Thoracic aorta (tissue), 2 donors: ENCODE data around the gene WDR48. TPM values are rescaled to one million over a fixed set of nuclear protein-coding genes. Genes with fewer than 3 reads are reported as not detected.
"Not testable (repeated sequence)": the region's sequence is repeated elsewhere in the genome, so short reads cannot be mapped to it uniquely, and the experiment has no call there.

Experiments
- ATAC-seq: fragments of 150-250 bp; one replicate; pipeline ENCODE4 v1.8.0; 2017; ENCODE audit warnings: low read depth; ENCODE audit not compliant: insufficient number of reproducible peaks, low FRiP score
- DNase-seq: peaks from one replicate; pipeline ENCODE4 v3.0.0-alpha.2; 2020; ENCODE audit warnings: low spot score
- H3K27ac ChIP-seq, 2 donors: fragments of 200-600 bp; sonication (generic); 1 replicate in 1 of 2; 2 replicates in 1 of 2; pipeline ENCODE4 v1.5.1; 2016; ENCODE audit warnings: mild to moderate bottlenecking in 2 of 2, moderate library complexity in 2 of 2
- H3K27me3 ChIP-seq: fragments of 200-600 bp; sonication (generic); replicated peaks from 2 replicates; pipeline ENCODE4 v1.6.0; 2016; ENCODE audit warnings: mild to moderate bottlenecking; ENCODE audit not compliant: insufficient read depth
- H3K36me3 ChIP-seq: fragments of 200-600 bp; sonication (generic); one replicate; pipeline ENCODE4 v1.5.1; 2016
- H3K4me1 ChIP-seq, 2 donors: fragments of 200-600 bp; sonication (generic); 1 replicate in 1 of 2; 2 replicates in 1 of 2; pipeline versions ENCODE4 v1.5.1 to v1.6.0; 2016; ENCODE audit warnings: low read depth in 2 of 2, mild to moderate bottlenecking in 1 of 2; ENCODE audit not compliant: control insufficient read depth in 1 of 2
- H3K4me3 ChIP-seq: fragments of 200-600 bp; sonication (generic); 2 replicates; pipeline ENCODE4 v1.5.1; 2016; ENCODE audit warnings: mild to moderate bottlenecking
- H3K9me3 ChIP-seq: fragments of 200-600 bp; sonication (generic); 2 replicates; pipeline ENCODE4 v1.5.1; 2016
- CTCF ChIP-seq: fragments of 200-600 bp; sonication (generic); IDR thresholded peaks from one replicate; pipeline ENCODE4 v1.5.1; 2019; ENCODE audit warnings: antibody characterized with exemption
- total RNA-seq, 2 donors: library from RNA; depleted of rRNA; stranded (reverse); fragments of >200 nt; gene quantifications; one replicate each; pipeline versions ENCODE4 v1.1.0 to v1.2.3, GENCODE V29; 2016

The WDR48 gene
- total RNA-seq, 2 donors from 2014 or later = 17.7 to 29.9 TPM

GRCh38 chr3:39038165-39038564, 13.7 kb upstream of the WDR48 start:
- DNase-seq = no peak
- Histone ChIP-seq H3K4me3 (no peak overlapping the region), H3K27me3 (no peaks in the 10 kb centered on the region), H3K36me3 (no peaks in the 10 kb centered on the region), H3K4me1 (no peaks in the 10 kb centered on the region), H3K27ac (no peak overlapping the region), H3K9me3 (no peaks in the 10 kb centered on the region)
- no peak for ATAC-seq
- TF ChIP-seq CTCF = no peak

GRCh38 chr3:39050029-39050428, 1.8 kb upstream of the WDR48 start:
- Histone ChIP-seq H3K4me3 (no peak overlapping the region), H3K27me3 (no peaks in the 10 kb centered on the region), H3K9me3 (no peaks in the 10 kb centered on the region), H3K27ac (no peak overlapping the region), H3K4me1 (peaks cover 8 to 26% of the 10 kb centered on the region in 2 donors), H3K36me3 (no peaks in the 10 kb centered on the region)
- no peak for TF ChIP-seq CTCF
- DNase-seq (no peak), ATAC-seq (no peak)

- no peaks in the 10 kb centered on the region for H3K9me3 ChIP-seq
- peaks cover 8 to 26% of the 10 kb centered on the region in 2 donors for H3K4me1 ChIP-seq
- no peaks in the 10 kb centered on the region for H3K27me3 ChIP-seq
- TF ChIP-seq CTCF = no peak
- no peak for ATAC-seq
- H3K27ac ChIP-seq = peak overlapping the region; percentile 78 to 85
- H3K4me3 ChIP-seq = peak overlapping the region; percentile 99
- H3K36me3 ChIP-seq = no peaks in the 10 kb centered on the region
- no peak for DNase-seq
These were observed 767 bp downstream of the WDR48 start for GRCh38 chr3:39052583-39052982.

- ATAC-seq = no peak
- H3K36me3 ChIP-seq = no peaks in the 10 kb centered on the region
- H3K9me3 ChIP-seq = no peaks in the 10 kb centered on the region
- peaks cover 8 to 26% of the 10 kb centered on the region in 2 donors for H3K4me1 ChIP-seq
- TF ChIP-seq CTCF = no peak
- no peak overlapping the region for H3K27ac ChIP-seq
- no peaks in the 10 kb centered on the region for H3K27me3 ChIP-seq
- H3K4me3 ChIP-seq = no peak overlapping the region
- DNase-seq = no peak
These were observed 1.9 kb downstream of the WDR48 start for GRCh38 chr3:39053696-39054095.

GRCh38 chr3:39056151-39056550, 4.3 kb downstream of the WDR48 start:
- no peak overlapping the region for H3K4me3 ChIP-seq
- DNase-seq (no peak), ATAC-seq (no peak)
- no peaks in the 10 kb centered on the region for H3K36me3 ChIP-seq
- H3K4me1 ChIP-seq = peaks cover 8 to 24% of the 10 kb centered on the region in 2 donors
- no peaks in the 10 kb centered on the region for H3K27me3 ChIP-seq
- no peak overlapping the region for H3K27ac ChIP-seq
- no peaks in the 10 kb centered on the region for H3K9me3 ChIP-seq
- no peak for TF ChIP-seq CTCF

GRCh38 chr3:39061228-39061627, 9.4 kb downstream of the WDR48 start:
- H3K27ac ChIP-seq, H3K36me3 ChIP-seq, H3K27me3 ChIP-seq, DNase-seq, H3K9me3 ChIP-seq, ATAC-seq, H3K4me3 ChIP-seq: not testable (repeated sequence)
- H3K4me1 ChIP-seq = peaks cover 9 to 16% of the 10 kb centered on the region in 2 donors
